Measurements from ENCODE around the gene SLC35E4.

The SLC35E4 gene

GRCh38 chr22:30691204-30691603, 55.6 kb downstream of the SLC35E4 start:
- no peak for DNase-seq (ENCODE audit: low read depth in 2 of 2)

- DNase-seq (ENCODE audit: low read depth in 2 of 2), result peak; percentile 25 to 55
Measured at GRCh38 chr22:30694171-30694639, 58.6 kb downstream of the SLC35E4 start.

- DNase-seq (ENCODE audit: low read depth in 2 of 2), result peak; percentile 7 to 31
Measured at GRCh38 chr22:30694640-30695350, 59.2 kb downstream of the SLC35E4 start, which contains the start of gene OSBP2. OSBP2 (plus strand) TSS chr22:30694874; CDS start chr22:30694910, 36 bp downstream.

- DNase-seq (ENCODE audit: low read depth in 2 of 2), result no peak
Measured at GRCh38 chr22:30695351-30695851, 59.8 kb downstream of the SLC35E4 start.

- DNase-seq (ENCODE audit: low read depth in 2 of 2), result no peak
Measured at GRCh38 chr22:30695871-30696655, 60.5 kb downstream of the SLC35E4 start.
